ENCODE data around the gene DEPDC5.

Gene DEPDC5

GRCh38 chr22:31952472-31952871 is 198.7 kb downstream of the DEPDC5 start:
- no peak for DNase-seq

DNA sequence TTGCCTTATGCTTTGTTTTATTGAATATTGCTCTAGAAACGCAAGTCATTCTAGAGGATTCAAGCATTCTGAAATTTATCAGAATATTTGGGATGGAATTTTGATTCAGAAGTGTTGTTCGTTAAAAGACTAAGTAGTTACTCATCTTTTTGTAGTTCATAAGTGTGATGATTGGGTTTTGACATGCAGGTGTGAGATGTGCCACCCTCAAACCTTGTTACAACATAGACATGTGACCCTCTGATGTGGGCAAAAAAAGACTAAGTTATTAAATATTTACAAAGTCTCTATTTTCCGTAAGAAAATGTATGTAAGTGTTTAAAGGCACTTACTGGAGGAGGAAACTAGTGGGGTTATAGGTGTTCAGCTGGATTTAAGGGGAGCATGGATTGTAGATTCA is 199.4 kb downstream of the DEPDC5 start:
- no peak for DNase-seq

GRCh38 chr22:31954535-31955523 is 201.0 kb downstream of the DEPDC5 start:
- DNase-seq, result no peak

DNA sequence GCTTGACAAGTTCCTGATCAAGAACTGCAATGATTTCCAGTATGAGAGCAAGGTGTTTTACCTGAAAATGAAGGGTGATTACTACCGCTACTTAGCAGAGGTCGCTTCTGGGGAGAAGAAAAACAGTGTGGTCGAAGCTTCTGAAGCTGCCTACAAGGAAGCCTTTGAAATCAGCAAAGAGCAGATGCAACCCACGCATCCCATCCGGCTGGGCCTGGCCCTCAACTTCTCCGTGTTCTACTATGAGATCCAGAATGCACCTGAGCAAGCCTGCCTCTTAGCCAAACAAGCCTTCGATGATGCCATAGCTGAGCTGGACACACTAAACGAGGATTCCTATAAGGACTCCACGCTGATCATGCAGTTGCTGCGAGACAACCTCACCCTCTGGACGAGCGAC is 202.5 kb downstream of the DEPDC5 start:
- no peak for DNase-seq

Measured in T1000 (cell line).